ENCODE data around the gene PRKAR1B. TPM values are rescaled to one million over a fixed set of nuclear protein-coding genes. Genes with fewer than 3 reads are reported as not detected.

The PRKAR1B gene
- polyA plus RNA-seq, 1 of the 3 experiments (the other 2 are of a cell fraction): 63.7 TPM

DNA sequence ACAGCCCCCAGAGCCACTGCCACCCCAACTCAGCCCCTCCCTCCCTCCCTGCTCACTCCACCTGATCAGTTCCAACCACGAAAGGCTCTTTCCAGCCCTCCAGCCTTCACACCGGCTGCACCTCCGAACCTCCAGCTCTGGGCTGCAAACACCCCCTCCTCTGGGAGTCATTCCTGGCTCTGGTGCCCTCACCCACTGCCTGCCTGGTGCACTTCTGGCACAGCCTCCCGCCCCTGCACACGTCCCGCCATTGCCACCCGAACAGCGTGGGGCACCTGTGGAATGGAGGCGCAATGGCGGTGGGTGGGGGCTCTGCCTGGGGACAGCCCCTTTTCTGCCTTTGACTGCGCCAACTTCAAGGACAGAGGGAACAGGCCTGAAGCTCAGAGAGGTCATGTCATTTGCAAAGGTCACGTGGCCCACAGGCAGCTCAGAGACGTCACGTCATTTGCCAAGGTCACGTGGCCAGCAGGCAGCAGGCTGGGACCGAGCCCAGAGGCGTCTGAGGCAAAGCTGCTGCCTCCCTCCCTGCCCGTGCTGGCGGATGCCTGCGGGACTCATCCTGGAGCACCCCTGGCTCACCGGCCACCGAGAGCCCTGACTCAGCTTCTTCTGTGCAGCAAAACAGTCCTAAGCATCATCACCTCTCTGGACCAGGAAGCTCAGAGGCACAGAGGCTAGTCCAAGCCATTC is 76.6 kb downstream of the PRKAR1B start:
- Histone ChIP-seq H3K9ac (no peak overlapping the region), H3K9me3 (no peaks in the 10 kb centered on the region), H3K4me1 (ENCODE audit: control insufficient read depth in 1 of 2, insufficient read depth in 2 of 2, low read depth in 1 of 2, low read length in 1 of 2) (no peaks in the 10 kb centered on the region), H3K27ac (ENCODE audit: low read depth in 2 of 2, low read length in 1 of 2) (no peak overlapping the region), H3K4me2 (no peak overlapping the region), H4K20me1 (ENCODE audit: insufficient read depth) (no peaks in the 10 kb centered on the region), H3K4me3 (ENCODE audit: low read depth in 2 of 2, low read length in 1 of 2) (no peak overlapping the region), H3K79me2 (ENCODE audit: insufficient read depth) (no peaks in the 10 kb centered on the region), H3K36me3 (replicated peaks in 1 of 2; ENCODE audit: control insufficient read depth in 1 of 2, insufficient read depth in 2 of 2, low read length in 1 of 2) (no peaks in the 10 kb centered on the region), H3F3A (replicated peaks; ENCODE audit: insufficient read depth) (no peaks in the 10 kb centered on the region), H3K9me2 (no peaks in the 10 kb centered on the region), H3K27me3 (ENCODE audit: insufficient read depth) (no peaks in the 10 kb centered on the region), H2AFZ (ENCODE audit: low read depth) (no peak overlapping the region)
- 97% methylated on average over 12 of the region's 22 CpGs for WGBS (ENCODE audit: low lambda C conversion rate)
- DNase-seq: no peak
- TF ChIP-seq USF1 (IDR thresholded peaks at IDR 0.05; ENCODE audit: borderline replicate concordance, low read depth) (no peak), MXI1 (IDR thresholded peaks at IDR 0.05; ENCODE audit: low read depth, low read length) (no peak), RCOR1 (IDR thresholded peaks at IDR 0.05; ENCODE audit: low read length) (no peak), GABPA (IDR thresholded peaks at IDR 0.05; ENCODE audit: low read depth) (no peak), TAF1 (IDR thresholded peaks at IDR 0.05; ENCODE audit: borderline replicate concordance, low read depth, low read length) (no peak)
- ChIA-PET CTCF (interaction anchor here (1.2 kb wide), 1 partner anchor 9 kb away, joined by 3 read pairs; no protein-coding TSS in a partner anchor), POLR2A (no interaction called here)

- no peaks in the 10 kb centered on the region for H3K79me2 ChIP-seq (ENCODE audit: insufficient read depth)
- H3K4me3 ChIP-seq (ENCODE audit: low read depth in 2 of 2, low read length in 1 of 2): no peak overlapping the region
- H3K27ac ChIP-seq (ENCODE audit: low read depth in 2 of 2, low read length in 1 of 2): no peak overlapping the region
- no peaks in the 10 kb centered on the region for H4K20me1 ChIP-seq (ENCODE audit: insufficient read depth)
- ChIA-PET POLR2A (no interaction called here), CTCF (interaction anchor here (0.8 to 1.2 kb wide), 4 partner anchors 9 to 19 kb away, joined by 3 to 4 read pairs (median 3); no protein-coding TSS in a partner anchor)
- H3K4me2 ChIP-seq: no peak overlapping the region
- no peaks in the 10 kb centered on the region for H3K4me1 ChIP-seq (ENCODE audit: control insufficient read depth in 1 of 2, insufficient read depth in 2 of 2, low read depth in 1 of 2, low read length in 1 of 2)
- 94% methylated on average over 11 of the region's 11 CpGs for WGBS (ENCODE audit: low lambda C conversion rate)
- TF ChIP-seq, protein P1, sequence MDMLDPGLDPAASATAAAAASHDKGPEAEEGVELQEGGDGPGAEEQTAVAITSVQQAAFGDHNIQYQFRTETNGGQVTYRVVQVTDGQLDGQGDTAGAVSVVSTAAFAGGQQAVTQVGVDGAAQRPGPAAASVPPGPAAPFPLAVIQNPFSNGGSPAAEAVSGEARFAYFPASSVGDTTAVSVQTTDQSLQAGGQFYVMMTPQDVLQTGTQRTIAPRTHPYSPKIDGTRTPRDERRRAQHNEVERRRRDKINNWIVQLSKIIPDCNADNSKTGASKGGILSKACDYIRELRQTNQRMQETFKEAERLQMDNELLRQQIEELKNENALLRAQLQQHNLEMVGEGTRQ (IDR thresholded peaks at IDR 0.05; ENCODE audit: borderline replicate concordance, low read depth, low read length): no peak
- TF ChIP-seq TEAD4 (IDR thresholded peaks at IDR 0.05; ENCODE audit: borderline replicate concordance, insufficient read depth): no peak
- TF ChIP-seq, protein P2, sequence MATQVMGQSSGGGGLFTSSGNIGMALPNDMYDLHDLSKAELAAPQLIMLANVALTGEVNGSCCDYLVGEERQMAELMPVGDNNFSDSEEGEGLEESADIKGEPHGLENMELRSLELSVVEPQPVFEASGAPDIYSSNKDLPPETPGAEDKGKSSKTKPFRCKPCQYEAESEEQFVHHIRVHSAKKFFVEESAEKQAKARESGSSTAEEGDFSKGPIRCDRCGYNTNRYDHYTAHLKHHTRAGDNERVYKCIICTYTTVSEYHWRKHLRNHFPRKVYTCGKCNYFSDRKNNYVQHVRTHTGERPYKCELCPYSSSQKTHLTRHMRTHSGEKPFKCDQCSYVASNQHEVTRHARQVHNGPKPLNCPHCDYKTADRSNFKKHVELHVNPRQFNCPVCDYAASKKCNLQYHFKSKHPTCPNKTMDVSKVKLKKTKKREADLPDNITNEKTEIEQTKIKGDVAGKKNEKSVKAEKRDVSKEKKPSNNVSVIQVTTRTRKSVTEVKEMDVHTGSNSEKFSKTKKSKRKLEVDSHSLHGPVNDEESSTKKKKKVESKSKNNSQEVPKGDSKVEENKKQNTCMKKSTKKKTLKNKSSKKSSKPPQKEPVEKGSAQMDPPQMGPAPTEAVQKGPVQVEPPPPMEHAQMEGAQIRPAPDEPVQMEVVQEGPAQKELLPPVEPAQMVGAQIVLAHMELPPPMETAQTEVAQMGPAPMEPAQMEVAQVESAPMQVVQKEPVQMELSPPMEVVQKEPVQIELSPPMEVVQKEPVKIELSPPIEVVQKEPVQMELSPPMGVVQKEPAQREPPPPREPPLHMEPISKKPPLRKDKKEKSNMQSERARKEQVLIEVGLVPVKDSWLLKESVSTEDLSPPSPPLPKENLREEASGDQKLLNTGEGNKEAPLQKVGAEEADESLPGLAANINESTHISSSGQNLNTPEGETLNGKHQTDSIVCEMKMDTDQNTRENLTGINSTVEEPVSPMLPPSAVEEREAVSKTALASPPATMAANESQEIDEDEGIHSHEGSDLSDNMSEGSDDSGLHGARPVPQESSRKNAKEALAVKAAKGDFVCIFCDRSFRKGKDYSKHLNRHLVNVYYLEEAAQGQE (IDR thresholded peaks at IDR 0.05; ENCODE audit: low read depth, low read length): no peak
- no peak for TF ChIP-seq RAD21 (IDR thresholded peaks at IDR 0.05; ENCODE audit: low read length)
- no peak for TF ChIP-seq POLR2AphosphoS5 (IDR thresholded peaks at IDR 0.05; ENCODE audit: low read depth, low read length)
- no peak for TF ChIP-seq USF1 (IDR thresholded peaks at IDR 0.05; ENCODE audit: borderline replicate concordance, low read depth)
- H3F3A ChIP-seq (replicated peaks; ENCODE audit: insufficient read depth): no peaks in the 10 kb centered on the region
- no peak overlapping the region for H2AFZ ChIP-seq (ENCODE audit: low read depth)
- H3K9ac ChIP-seq: no peak overlapping the region
- no peaks in the 10 kb centered on the region for H3K36me3 ChIP-seq (replicated peaks in 1 of 2; ENCODE audit: control insufficient read depth in 1 of 2, insufficient read depth in 2 of 2, low read length in 1 of 2)
- H3K27me3 ChIP-seq (ENCODE audit: insufficient read depth): no peaks in the 10 kb centered on the region
- no peaks in the 10 kb centered on the region for H3K9me2 ChIP-seq
- no peak for DNase-seq
- H3K9me3 ChIP-seq: no peaks in the 10 kb centered on the region
Observed at GRCh38 chr7:646951-647350, 80.1 kb downstream of the PRKAR1B start.
